ENCODE measurements around the gene DNAH11. TPM values are rescaled to one million over a fixed set of nuclear protein-coding genes. Genes with fewer than 3 reads are reported as not detected.
"Not testable (repeated sequence)": the region's sequence is repeated elsewhere in the genome, so short reads cannot be mapped to it uniquely, and the experiment has no call there.

The DNAH11 gene
- total RNA-seq, 1 donor from 2014 or later, result 0.03 TPM

DNA sequence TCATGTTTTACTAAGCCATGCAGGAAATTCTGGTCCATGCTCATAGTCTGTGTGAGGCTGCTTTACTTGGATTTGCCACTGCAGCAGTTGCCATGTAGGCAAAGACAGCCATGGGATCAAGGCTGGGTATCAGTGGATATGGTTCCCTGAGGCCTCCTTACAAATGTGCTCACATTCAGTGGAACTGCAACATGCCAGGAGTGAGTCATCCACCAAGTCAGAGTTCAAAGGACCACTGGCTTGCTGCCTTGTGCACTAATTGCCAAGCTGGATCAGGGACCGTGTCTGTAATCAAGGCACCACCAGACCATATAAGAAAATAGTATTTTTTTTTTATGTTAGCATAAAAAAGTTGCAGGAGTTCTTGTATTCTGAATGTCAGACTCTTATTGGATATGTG, 301.9 kb downstream of the DNAH11 start:
- ATAC-seq (ENCODE audit: poor library complexity) (no peak), DNase-seq (no peak)
- intact Hi-C loops (cut with DNase I), result no loop called here

DNA sequence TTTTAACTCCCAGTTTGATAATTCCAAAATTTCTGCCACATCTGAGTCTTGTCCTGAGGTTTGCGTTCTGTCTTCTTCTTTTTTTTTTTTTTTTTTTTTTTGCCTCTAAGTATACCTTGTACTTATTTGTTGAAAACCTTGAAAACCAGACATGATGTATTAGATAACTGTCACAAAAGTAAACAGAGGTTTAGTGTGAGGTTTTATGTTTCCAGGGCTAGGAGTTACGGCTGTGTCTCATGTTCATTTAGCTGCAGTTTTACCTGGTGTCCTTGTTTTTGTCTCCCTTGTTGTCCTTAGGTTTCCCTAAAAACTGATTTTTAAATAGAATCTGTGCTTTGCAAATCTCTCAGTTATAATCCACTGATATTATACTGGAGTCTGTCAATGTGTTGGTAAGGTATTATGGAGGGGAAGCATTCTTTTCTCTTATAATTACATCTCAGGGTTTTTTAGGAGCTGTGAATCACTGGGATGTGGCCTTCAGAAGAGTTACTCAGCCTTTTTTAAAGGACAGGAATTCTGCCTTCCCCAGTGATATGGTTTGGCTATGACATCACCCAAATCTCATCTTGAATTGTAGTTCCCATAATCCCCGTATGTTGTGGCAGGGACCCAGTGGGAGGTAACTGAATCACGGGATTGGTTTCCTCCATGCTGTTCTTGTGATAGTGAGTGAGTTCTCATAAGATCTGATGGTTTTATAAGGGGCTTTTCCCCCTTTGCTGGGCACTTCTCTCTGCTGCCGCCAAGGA, 307.9 kb downstream of the DNAH11 start:
- no peak for DNase-seq
- no peak for ATAC-seq (ENCODE audit: poor library complexity)
- intact Hi-C loops (cut with DNase I), result no loop called here

DNA sequence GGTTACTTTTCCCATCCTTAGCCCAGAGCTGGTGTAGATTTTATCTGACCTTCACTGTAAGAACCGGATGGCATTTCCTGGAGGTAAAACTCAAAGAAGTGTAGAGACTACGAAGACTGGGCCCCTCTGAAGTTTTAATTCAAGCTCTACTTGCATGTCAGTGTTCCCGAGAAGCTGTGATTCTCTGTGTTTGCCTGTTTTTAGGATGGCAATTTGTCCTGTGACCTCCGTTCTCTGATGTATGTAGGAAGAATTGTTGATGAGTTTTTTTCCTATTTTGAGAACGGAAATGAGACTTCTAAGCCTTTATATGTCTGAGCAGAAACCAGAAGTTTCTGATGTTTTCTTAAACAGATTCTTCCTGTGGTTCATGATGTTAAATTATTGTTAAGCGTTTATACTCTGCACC, 308.7 kb downstream of the DNAH11 start:
- intact Hi-C loops (cut with DNase I), result no loop called here
- no peak for ATAC-seq (ENCODE audit: poor library complexity)
- DNase-seq, result no peak

GRCh38 chr7:21865631-21866204, 322.9 kb downstream of the DNAH11 start:
- ATAC-seq (ENCODE audit: poor library complexity); intact Hi-C loops (cut with DNase I); DNase-seq: not testable (repeated sequence)

- intact Hi-C loops (cut with DNase I), result no loop called here
- DNase-seq, result no peak
- ATAC-seq (ENCODE audit: poor library complexity), result no peak
Measured at GRCh38 chr7:21866731-21867130, 323.9 kb downstream of the DNAH11 start.

- intact Hi-C loops (cut with DNase I), result no loop called here
- ATAC-seq (ENCODE audit: poor library complexity), result no peak
- no peak for DNase-seq
Measured at GRCh38 chr7:21867226-21867625, 324.4 kb downstream of the DNAH11 start.

- no peak for DNase-seq
- intact Hi-C loops (cut with DNase I), result no loop called here
- no peak for ATAC-seq (ENCODE audit: poor library complexity)
Measured at GRCh38 chr7:21867816-21868575, 325.2 kb downstream of the DNAH11 start.

DNA sequence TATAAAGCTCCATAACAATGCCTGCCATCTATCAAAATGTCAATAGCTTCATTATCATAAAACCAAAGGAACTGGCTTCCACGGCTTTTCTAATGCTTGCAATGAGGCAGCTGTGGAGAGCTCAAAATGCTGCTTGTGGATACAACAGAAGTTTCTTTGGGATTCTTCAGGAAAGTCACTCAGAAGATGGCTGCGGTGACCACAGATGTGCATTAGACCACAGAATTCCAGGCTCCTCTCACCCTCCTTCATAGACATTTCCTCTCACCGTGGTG, 325.7 kb downstream of the DNAH11 start:
- ATAC-seq (ENCODE audit: poor library complexity) (no peak), DNase-seq (no peak)
- intact Hi-C loops (cut with DNase I), result no loop called here

GRCh38 chr7:21869785-21870402, 327.1 kb downstream of the DNAH11 start:
- intact Hi-C loops (cut with DNase I), result no loop called here
- peak; percentile 74 for ATAC-seq (ENCODE audit: poor library complexity)
- DNase-seq, result no peak

GRCh38 chr7:21883069-21883468, 340.2 kb downstream of the DNAH11 start:
- intact Hi-C loops (cut with DNase I), result no loop called here
- DNase-seq (no peak), ATAC-seq (ENCODE audit: poor library complexity) (no peak)

GRCh38 chr7:21883501-21883900, 340.7 kb downstream of the DNAH11 start:
- DNase-seq; intact Hi-C loops (cut with DNase I); ATAC-seq (ENCODE audit: poor library complexity): not testable (repeated sequence)

GRCh38 chr7:21884496-21884895, 341.7 kb downstream of the DNAH11 start:
- DNase-seq (no peak), ATAC-seq (ENCODE audit: poor library complexity) (no peak)
- intact Hi-C loops (cut with DNase I), result no loop called here

GRCh38 chr7:21886396-21886795, 343.6 kb downstream of the DNAH11 start:
- intact Hi-C loops (cut with DNase I), result no loop called here
- no peak for ATAC-seq (ENCODE audit: poor library complexity)
- DNase-seq, result no peak

DNA sequence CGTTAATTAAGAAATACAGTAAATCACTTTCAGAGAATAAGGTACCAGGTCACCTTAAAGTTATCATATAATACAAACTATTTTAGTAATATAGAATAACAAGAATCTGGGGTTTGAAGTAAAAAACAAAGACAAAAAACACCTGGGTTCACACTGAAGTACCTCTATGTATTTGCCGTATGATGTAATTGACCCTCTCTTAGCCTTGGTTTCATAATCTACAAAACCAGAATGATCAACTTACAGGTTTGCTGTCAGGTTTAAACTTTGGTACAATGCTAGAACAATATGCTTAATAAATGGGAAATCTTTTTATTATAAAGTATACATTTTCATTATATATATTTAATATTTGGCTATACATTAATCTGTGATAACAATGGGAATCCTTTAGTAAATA, 344.5 kb downstream of the DNAH11 start:
- ATAC-seq (ENCODE audit: poor library complexity) (no peak), DNase-seq (no peak)
- intact Hi-C loops (cut with DNase I), result no loop called here

- intact Hi-C loops (cut with DNase I), result no loop called here
Measured at GRCh38 chr7:21887779-21888178, 344.9 kb downstream of the DNAH11 start.

DNA sequence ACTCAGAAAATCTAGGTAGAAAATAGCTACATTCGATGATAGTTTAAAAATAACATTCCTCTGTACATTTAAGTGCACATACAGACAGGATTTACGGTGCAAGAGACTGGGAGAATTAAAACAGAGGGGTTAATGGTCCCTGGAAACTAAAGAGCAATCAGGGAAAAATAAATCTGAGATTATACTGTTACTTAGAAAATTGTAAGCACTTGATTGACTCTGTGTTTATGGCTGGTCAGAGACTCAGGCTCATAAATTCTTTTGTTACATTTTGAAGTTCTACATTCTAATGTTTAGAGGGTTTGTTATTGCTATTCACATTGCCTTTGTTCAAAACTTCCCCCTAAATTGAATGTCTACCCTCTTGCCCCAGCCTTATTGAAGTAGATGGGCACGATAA, 348.5 kb downstream of the DNAH11 start:
- intact Hi-C loops (cut with DNase I), result no loop called here
- ATAC-seq (ENCODE audit: poor library complexity) (no peak), DNase-seq (no peak)

More at GRCh38 chr7:21887779-21888178, 344.9 kb downstream of the DNAH11 start:
- no peak for ATAC-seq (ENCODE audit: poor library complexity)
- DNase-seq, result no peak

GRCh38 chr7:21893401-21893800, 350.6 kb downstream of the DNAH11 start:
- DNase-seq, result no peak
- intact Hi-C loops (cut with DNase I), result no loop called here
- ATAC-seq (ENCODE audit: poor library complexity), result no peak

- ATAC-seq (ENCODE audit: poor library complexity) (peak; percentile 43), DNase-seq (peak; percentile 46)
- intact Hi-C loops (cut with DNase I), result no loop called here
Measured at GRCh38 chr7:21898265-21898930, 355.6 kb downstream of the DNAH11 start.

GRCh38 chr7:21902240-21902639, 359.4 kb downstream of the DNAH11 start:
- DNase-seq (no peak), ATAC-seq (ENCODE audit: poor library complexity) (no peak)
- intact Hi-C loops (cut with DNase I), result no loop called here

Measured in Right ventricle myocardium superior (tissue), 1 donor.